ENCODE results near the gene ANKS3.

Gene ANKS3

DNA sequence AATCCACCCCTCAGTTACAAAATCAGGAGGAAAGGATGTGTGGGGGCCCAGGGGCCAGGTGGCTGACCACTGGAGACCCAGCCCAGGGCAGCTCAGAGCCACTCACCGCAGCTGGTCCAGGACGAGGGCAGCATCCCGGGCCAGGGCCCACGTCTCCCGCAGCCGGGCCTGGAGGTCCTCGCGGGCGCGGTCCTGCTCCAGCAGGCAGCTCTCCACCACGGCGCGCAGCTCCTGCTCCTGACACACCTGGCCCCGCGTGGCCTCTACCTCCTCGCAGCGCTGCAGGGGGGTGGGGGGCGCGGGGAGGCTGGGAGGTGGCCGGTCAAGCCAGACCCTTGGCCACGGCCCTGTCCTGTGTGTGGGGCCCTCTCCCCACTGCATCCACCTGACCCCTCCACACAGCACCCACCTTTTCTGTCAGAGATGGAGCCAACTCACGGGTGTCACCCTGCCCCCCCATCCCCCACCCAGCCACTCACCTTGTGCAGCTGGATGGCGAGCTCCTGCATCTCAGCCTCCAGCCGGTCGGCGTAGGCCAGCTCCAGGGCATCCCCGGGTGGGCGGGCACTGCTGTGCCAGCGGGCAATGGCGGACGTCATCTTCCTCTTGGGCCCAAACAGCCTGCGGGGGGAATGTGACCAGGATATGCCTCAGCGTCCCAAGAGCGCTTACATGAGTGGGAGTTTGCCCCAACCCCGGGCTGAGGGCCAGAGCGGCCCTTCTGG lies 35.6 kb downstream of the ANKS3 start:
- H3K4me2 ChIP-seq, result no peak overlapping the region
- no peak for TF ChIP-seq Cebpa-rat (IDR thresholded peaks at IDR 0.05)
- H3K9me3 ChIP-seq, result no peaks in the 10 kb centered on the region
- H4K20me1 ChIP-seq, result peaks cover 39% of the 10 kb centered on the region
- H3K27me3 ChIP-seq, result no peaks in the 10 kb centered on the region
- H3K9ac ChIP-seq, result no peak overlapping the region
- peaks cover 82% of the 10 kb centered on the region for H3K36me3 ChIP-seq
- H3K4me3 ChIP-seq, result no peak overlapping the region
- H3K27ac ChIP-seq, result no peak overlapping the region
- peaks cover 20% of the 10 kb centered on the region for H3K4me1 ChIP-seq

GRCh38 chr16:4697848-4698291 lies 36.2 kb downstream of the ANKS3 start:
- no peak overlapping the region for H3K4me2 ChIP-seq
- no peaks in the 10 kb centered on the region for H3K9me3 ChIP-seq
- no peaks in the 10 kb centered on the region for H3K27me3 ChIP-seq
- H3K9ac ChIP-seq, result no peak overlapping the region
- H3K4me3 ChIP-seq, result no peak overlapping the region
- peaks cover 39% of the 10 kb centered on the region for H4K20me1 ChIP-seq
- H3K4me1 ChIP-seq, result peaks cover 24% of the 10 kb centered on the region
- no peak overlapping the region for H3K27ac ChIP-seq
- no peak for TF ChIP-seq Cebpa-rat (IDR thresholded peaks at IDR 0.05)
- peaks cover 79% of the 10 kb centered on the region for H3K36me3 ChIP-seq

DNA sequence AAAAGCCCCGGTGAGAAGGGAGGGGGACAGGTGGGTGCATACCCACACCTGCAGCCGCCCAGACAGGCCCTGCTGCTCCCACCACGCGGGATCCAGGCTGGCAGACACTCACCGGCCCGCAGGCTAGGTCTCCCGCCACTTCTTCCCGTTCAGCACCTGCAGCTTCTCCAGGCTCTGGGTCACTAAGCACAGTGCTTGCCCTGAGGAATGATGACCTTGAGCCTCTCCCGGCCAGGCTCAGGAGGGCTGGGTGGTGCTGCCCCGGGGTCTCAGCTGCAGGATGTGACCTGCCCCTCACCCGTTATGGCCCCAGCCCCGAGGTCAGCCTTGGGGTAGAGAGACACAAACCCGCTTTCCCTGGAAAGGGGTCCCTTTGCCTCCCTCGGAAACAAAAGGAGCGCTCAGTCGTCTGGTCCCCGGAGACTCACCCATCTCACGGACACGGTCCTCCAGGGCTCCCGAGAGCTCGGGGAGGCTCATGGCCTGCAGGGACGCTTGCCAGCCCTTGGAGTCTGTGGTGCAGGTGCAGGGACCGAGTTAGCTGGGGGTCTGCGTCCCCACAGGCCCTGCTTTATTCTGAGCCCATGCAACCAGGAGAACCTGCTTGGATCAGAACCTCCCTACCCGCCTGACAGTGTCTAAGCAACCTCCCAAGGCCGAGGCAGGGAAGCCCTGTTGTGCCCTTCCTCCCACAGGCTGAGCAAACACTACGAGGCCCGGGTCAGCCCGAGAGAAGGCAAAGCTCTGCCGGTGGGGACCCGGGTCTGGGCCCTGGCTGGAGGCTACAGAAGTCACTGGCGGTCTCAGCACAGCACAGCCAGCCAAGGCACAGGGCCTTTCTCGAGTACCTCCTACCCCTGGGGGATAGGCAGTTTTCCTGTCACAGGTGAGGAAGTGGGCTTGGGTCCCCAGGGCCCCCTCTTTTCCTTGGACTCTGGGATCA lies 36.9 kb downstream of the ANKS3 start:
- no peaks in the 10 kb centered on the region for H3K27me3 ChIP-seq
- H3K36me3 ChIP-seq, result peaks cover 72% of the 10 kb centered on the region
- H3K4me2 ChIP-seq, result no peak overlapping the region
- no peak for TF ChIP-seq Cebpa-rat (IDR thresholded peaks at IDR 0.05)
- H3K9ac ChIP-seq, result peak overlapping the region; percentile 48
- no peak overlapping the region for H3K4me3 ChIP-seq
- no peak overlapping the region for H3K27ac ChIP-seq
- H3K9me3 ChIP-seq, result no peaks in the 10 kb centered on the region
- peaks cover 39% of the 10 kb centered on the region for H4K20me1 ChIP-seq
- H3K4me1 ChIP-seq, result peaks cover 31% of the 10 kb centered on the region

DNA sequence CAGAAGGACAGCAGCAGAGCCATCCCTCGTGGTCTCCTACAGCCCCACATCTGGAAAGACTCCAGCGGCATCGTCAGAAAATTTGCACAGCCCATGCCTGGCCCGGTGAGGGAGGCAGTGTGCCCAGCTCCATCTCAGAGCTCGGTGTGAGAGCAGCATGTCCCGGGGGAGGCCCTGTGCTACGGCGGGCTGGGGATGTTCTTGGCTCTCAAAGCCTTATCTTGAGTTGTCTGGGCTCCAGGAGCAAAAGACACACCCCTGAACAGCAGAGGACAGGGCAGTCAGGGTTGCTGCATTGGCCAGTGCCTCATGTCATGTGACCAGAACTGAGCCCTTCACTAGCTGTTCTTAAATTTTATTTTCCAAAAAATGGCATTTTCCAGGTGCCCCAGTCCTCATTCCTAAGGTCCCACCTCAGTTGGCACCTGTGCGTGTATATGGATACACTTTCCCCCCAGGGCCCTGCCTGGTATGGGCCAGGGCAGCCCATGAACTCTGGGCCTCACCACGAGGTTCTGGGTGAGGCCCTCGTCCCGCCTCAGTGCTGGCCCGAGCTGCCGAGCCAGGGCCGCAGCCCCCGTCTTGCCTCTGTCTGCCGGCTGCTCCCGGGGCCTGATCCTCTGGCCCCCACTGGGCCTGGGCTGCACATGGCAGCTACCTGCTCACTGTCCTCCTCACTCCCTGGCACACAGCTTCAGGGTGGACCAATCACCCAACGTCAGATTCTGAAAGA lies 37.7 kb downstream of the ANKS3 start:
- 0 out of 2 replicates have a peak overlapping the region, but pooled peaks have one; percentile 10 for H3K9ac ChIP-seq
- H3K27ac ChIP-seq, result no peak overlapping the region
- H3K9me3 ChIP-seq, result no peaks in the 10 kb centered on the region
- no peak for TF ChIP-seq Cebpa-rat (IDR thresholded peaks at IDR 0.05)
- peaks cover 39% of the 10 kb centered on the region for H4K20me1 ChIP-seq
- no peaks in the 10 kb centered on the region for H3K27me3 ChIP-seq
- no peak overlapping the region for H3K4me3 ChIP-seq
- peaks cover 64% of the 10 kb centered on the region for H3K36me3 ChIP-seq
- peaks cover 39% of the 10 kb centered on the region for H3K4me1 ChIP-seq
- H3K4me2 ChIP-seq, result peak overlapping the region; percentile 90; the same call in 1 of the 2 replicates

GRCh38 chr16:4695473-4696171 lies 38.4 kb downstream of the ANKS3 start:
- H3K36me3 ChIP-seq, result peaks cover 57% of the 10 kb centered on the region
- H3K4me1 ChIP-seq, result peaks cover 46% of the 10 kb centered on the region
- no peaks in the 10 kb centered on the region for H3K9me3 ChIP-seq
- H3K27ac ChIP-seq, result no peak overlapping the region
- no peaks in the 10 kb centered on the region for H3K27me3 ChIP-seq
- H3K4me3 ChIP-seq, result no peak overlapping the region
- peak overlapping the region; percentile 90; the same call in 1 of the 2 replicates for H3K4me2 ChIP-seq
- peaks cover 39% of the 10 kb centered on the region for H4K20me1 ChIP-seq
- no peak for TF ChIP-seq Cebpa-rat (IDR thresholded peaks at IDR 0.05)
- H3K9ac ChIP-seq, result 0 out of 2 replicates have a peak overlapping the region, but pooled peaks have one; percentile 10

- H3K4me3 ChIP-seq, result peak overlapping the region; percentile 84
- TF ChIP-seq Cebpa-rat (IDR thresholded peaks at IDR 0.05), result no peak
- H3K27ac ChIP-seq, result no peak overlapping the region
- no peaks in the 10 kb centered on the region for H3K27me3 ChIP-seq
- H3K4me2 ChIP-seq, result peak overlapping the region; percentile 90
- H4K20me1 ChIP-seq, result peaks cover 44% of the 10 kb centered on the region
- H3K4me1 ChIP-seq, result peaks cover 53% of the 10 kb centered on the region
- H3K9me3 ChIP-seq, result no peaks in the 10 kb centered on the region
- peaks cover 49% of the 10 kb centered on the region for H3K36me3 ChIP-seq
- peak overlapping the region; percentile 50; the same call in 1 of the 2 replicates for H3K9ac ChIP-seq
Observed at GRCh38 chr16:4694642-4695451, 39.2 kb downstream of the ANKS3 start.

GRCh38 chr16:4693956-4694641 lies 40.0 kb downstream of the ANKS3 start:
- Histone ChIP-seq H3K4me2 (peak overlapping the region; percentile 90), H3K27me3 (no peaks in the 10 kb centered on the region), H3K36me3 (peaks cover 42% of the 10 kb centered on the region), H3K4me1 (peaks cover 60% of the 10 kb centered on the region), H3K27ac (peak overlapping the region; percentile 92), H3K9ac (peak overlapping the region; percentile 94), H3K4me3 (peak overlapping the region; percentile 84), H4K20me1 (peaks cover 51% of the 10 kb centered on the region), H3K9me3 (no peaks in the 10 kb centered on the region)
- no peak for TF ChIP-seq Cebpa-rat (IDR thresholded peaks at IDR 0.05)

Data from BLaER1 (cell line).